Esophagus muscularis mucosa (tissue), 4 donors: ENCODE data around the gene KRTAP4-11. TPM values are rescaled to one million over a fixed set of nuclear protein-coding genes. Genes with fewer than 3 reads are reported as not detected.
"Not testable (repeated sequence)": the region's sequence is repeated elsewhere in the genome, so short reads cannot be mapped to it uniquely, and the experiment has no call there.

ENCODE experiments used
- DNase-seq: peaks from one replicate; pipeline ENCODE4 v3.0.0-alpha.2; 2017; ENCODE audit errors: extremely low spot score
- H3K27ac ChIP-seq, 4 donors: fragments of 200-600 bp; sonication (generic); replicated peaks in 1 of 4; 1 replicate in 3 of 4; 2 replicates in 1 of 4; pipeline ENCODE4 v1.5.1; 2016 to 2019; ENCODE audit warnings: mild to moderate bottlenecking in 1 of 4
- H3K27me3 ChIP-seq, 4 donors: fragments of 200-600 bp; sonication (generic); one replicate each; pipeline versions ENCODE4 v1.5.1 to v1.6.0; 2016 to 2019
- H3K36me3 ChIP-seq, 4 donors: fragments of 200-600 bp; sonication (generic); one replicate each; pipeline ENCODE4 v1.5.1; 2016 to 2019
- H3K4me1 ChIP-seq, 4 donors: fragments of 200-600 bp; sonication (generic); one replicate each; pipeline ENCODE4 v1.5.1; 2016 to 2019
- H3K4me3 ChIP-seq, 4 donors: fragments of 200-600 bp; sonication (generic); 1 replicate in 2 of 4; 2 replicates in 2 of 4; pipeline ENCODE4 v1.5.1; 2016 to 2019; ENCODE audit warnings: mild to moderate bottlenecking in 4 of 4, moderate library complexity in 1 of 4
- H3K9me3 ChIP-seq, 4 donors: fragments of 200-600 bp; sonication (generic); 1 replicate in 3 of 4; 2 replicates in 1 of 4; pipeline ENCODE4 v1.5.1; 2016 to 2019
- CTCF ChIP-seq, 3 experiments: fragments of 200-600 bp in 2 of 3; fragments of 450-650 bp in 1 of 3; sonication (generic) in 2 of 3; IDR thresholded peaks; one replicate each; pipeline ENCODE4 v1.5.1; 2017 to 2019; ENCODE audit warnings: antibody characterized with exemption in 3 of 3, mild to moderate bottlenecking in 2 of 3, moderate library complexity in 1 of 3
- EP300 ChIP-seq: sonication (generic); formaldehyde crosslinking; IDR thresholded peaks from one replicate; pipeline ENCODE4 v1.6.1; 2017; ENCODE audit warnings: antibody characterized with exemption
- POLR2A ChIP-seq: fragments of 450-650 bp; IDR thresholded peaks from one replicate; pipeline ENCODE4 v1.6.1; 2017; ENCODE audit warnings: antibody characterized with exemption, moderate library complexity, mild to moderate bottlenecking, low read depth
- POLR2AphosphoS5 ChIP-seq, 2 donors: sonication (generic); formaldehyde crosslinking; IDR thresholded peaks; one replicate each; pipeline ENCODE4 v1.6.1; 2017; ENCODE audit warnings: antibody characterized with exemption in 2 of 2
- WGBS: methylation state at CpG from one replicate; pipeline ENCODE4 v1.1.5; 2018; 5-methylcytosine and 5-hydroxymethylcytosine counted together
- intact Hi-C: fragments of 100-400 bp; cut with DNase I; formaldehyde crosslinking; loops from one replicate; pipeline ENCODE4 v1.15.1; 2023
- total RNA-seq, 4 donors: library from RNA; depleted of rRNA; stranded (reverse); fragments of >200 nt; gene quantifications; one replicate each; pipeline versions ENCODE4 v1.1.0 to v1.2.1, GENCODE V29; 2016

Gene KRTAP4-11
- total RNA-seq, 4 donors from 2014 or later: not detected

DNA sequence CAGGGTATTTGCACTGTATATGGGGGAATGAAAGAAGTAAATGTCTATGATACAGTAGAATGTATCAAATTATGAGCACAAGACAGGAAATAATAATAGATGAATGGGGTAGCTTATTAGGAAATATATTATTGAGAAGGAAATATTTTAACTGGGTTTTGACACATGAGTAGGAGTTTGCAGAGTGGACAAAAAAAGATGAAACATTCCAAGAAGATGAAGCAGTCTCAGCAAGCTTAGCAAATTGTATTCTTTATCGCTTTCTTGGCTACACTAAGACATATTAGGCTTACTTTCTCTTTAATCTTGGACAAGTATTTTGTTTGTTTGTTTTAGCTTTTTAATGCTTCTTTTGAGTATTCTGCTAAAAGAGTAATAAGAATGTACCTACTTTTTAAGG, 14.3 kb downstream of the KRTAP4-11 start:
- Histone ChIP-seq H3K27me3 (peaks cover 0 to 8% (median 0%) of the 10 kb centered on the region in 4 donors), H3K9me3 (no peaks in the 10 kb centered on the region), H3K4me3 (no peak overlapping the region), H3K27ac (no peak overlapping the region), H3K4me1 (no peaks in the 10 kb centered on the region), H3K36me3 (no peaks in the 10 kb centered on the region)
- DNase-seq: no peak
- intact Hi-C loops: no loop called here
- TF ChIP-seq POLR2AphosphoS5 (IDR thresholded peaks at IDR 0.05) (no peak), CTCF (IDR thresholded peaks at IDR 0.05) (no peak)
- 84% methylated on average over 1 of the region's 1 CpG for WGBS

DNA sequence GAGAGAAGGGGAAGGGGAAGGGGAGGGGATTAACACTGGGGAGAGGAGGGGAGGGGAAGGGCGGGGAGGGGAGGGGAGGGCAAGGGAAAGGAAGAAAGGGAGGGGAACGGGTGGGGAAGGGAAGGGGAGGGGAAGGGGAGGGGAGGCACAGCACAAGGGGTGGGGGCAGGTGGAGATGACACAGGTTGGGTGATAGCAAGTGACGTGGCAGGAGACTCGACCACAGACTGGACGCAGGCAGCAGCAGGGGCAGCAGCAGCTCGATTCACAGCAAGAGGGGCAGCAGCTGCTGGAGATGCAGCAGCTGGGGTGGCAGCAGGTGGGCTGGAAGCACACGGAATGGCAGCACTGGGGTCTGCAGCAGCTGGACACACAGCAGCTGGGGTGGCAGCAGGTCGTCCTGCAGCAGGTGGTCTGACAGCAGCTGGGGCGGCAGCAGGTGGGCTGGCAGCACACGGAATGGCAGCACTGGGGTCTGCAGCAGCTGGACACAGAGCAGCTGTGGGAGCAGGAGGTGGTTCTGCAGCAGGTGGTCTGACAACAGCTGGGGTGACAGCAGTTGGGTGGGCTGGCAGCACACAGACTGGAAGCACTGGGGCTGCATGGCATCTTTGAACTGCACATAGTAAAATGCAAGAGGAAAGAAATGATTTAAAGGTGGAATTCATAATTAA, 16.4 kb downstream of the KRTAP4-11 start, which contains the start of gene KRTAP4-16:
Gene KRTAP4-16, minus strand, starts transcription at position 624 of the 674 bp plus-strand sequence. Its CDS starts 0 bp downstream, at position 624.
- DNase-seq: no peak
- Histone ChIP-seq H3K4me1 (no peaks in the 10 kb centered on the region), H3K27ac (no peak within 1 kb of the TSS), H3K9me3 (no peaks in the 10 kb centered on the region), H3K27me3 (peaks cover 0 to 12% (median 0%) of the 10 kb centered on the region in 4 donors), H3K36me3 (no peaks in the 10 kb centered on the region), H3K4me3 (no peak within 1 kb of the TSS)
- intact Hi-C loops: no loop called here
- 49% methylated on average over 7 of the region's 10 CpGs for WGBS
- TF ChIP-seq CTCF (IDR thresholded peaks at IDR 0.05) (no peak), POLR2A (no peak), POLR2AphosphoS5 (IDR thresholded peaks at IDR 0.05) (no peak), EP300 (no peak)

- H3K4me1 ChIP-seq, DNase-seq, H3K9me3 ChIP-seq, H3K36me3 ChIP-seq, intact Hi-C loops, H3K27ac ChIP-seq, H3K4me3 ChIP-seq: not testable (repeated sequence)
- 44% methylated on average over 7 of the region's 7 CpGs for WGBS
- peaks cover 0 to 11% (median 0%) of the 10 kb centered on the region in 4 donors for H3K27me3 ChIP-seq
Observed at GRCh38 chr17:41099682-41100480, 18.3 kb downstream of the KRTAP4-11 start.

- no peak overlapping the region for H3K27ac ChIP-seq
- H3K4me1 ChIP-seq: no peaks in the 10 kb centered on the region
- no peaks in the 10 kb centered on the region for H3K36me3 ChIP-seq
- DNase-seq: no peak
- no peak overlapping the region for H3K4me3 ChIP-seq
- TF ChIP-seq EP300 (no peak), POLR2A (no peak), POLR2AphosphoS5 (IDR thresholded peaks at IDR 0.05) (no peak), CTCF (IDR thresholded peaks at IDR 0.05) (no peak)
- intact Hi-C loops: no loop called here
- 84% methylated on average over 6 of the region's 6 CpGs for WGBS
- H3K9me3 ChIP-seq: no peaks in the 10 kb centered on the region
- H3K27me3 ChIP-seq: peaks cover 0 to 11% (median 0%) of the 10 kb centered on the region in 4 donors
Observed at GRCh38 chr17:41098481-41098880, 19.7 kb downstream of the KRTAP4-11 start.

- H3K9me3 ChIP-seq: no peaks in the 10 kb centered on the region
- DNase-seq: no peak
- no peak within 1 kb of the TSS for H3K27ac ChIP-seq
- intact Hi-C loops: no loop called here
- no peak for TF ChIP-seq POLR2AphosphoS5 (IDR thresholded peaks at IDR 0.05)
- no peak for TF ChIP-seq CTCF (IDR thresholded peaks at IDR 0.05)
- no peak for TF ChIP-seq POLR2A
- TF ChIP-seq EP300: no peak
- no peaks in the 10 kb centered on the region for H3K36me3 ChIP-seq
- no peaks in the 10 kb centered on the region for H3K4me1 ChIP-seq
- peaks cover 0 to 11% (median 0%) of the 10 kb centered on the region in 4 donors for H3K27me3 ChIP-seq
- no peak within 1 kb of the TSS for H3K4me3 ChIP-seq
- 89% methylated on average over 3 of the region's 4 CpGs for WGBS
Observed at GRCh38 chr17:41098042-41098441, 20.1 kb downstream of the KRTAP4-11 start, which contains the start of gene KRTAP4-8. KRTAP4-8 (minus strand) TSS chr17:41098142; CDS start chr17:41098084, 58 bp downstream.
